ENCODE measurements around the gene NEK10.

NEK10 gene

GRCh38 chr3:27072810-27073651 is 296.2 kb downstream of the NEK10 start:
- no peak for DNase-seq (ENCODE audit: low read depth, low spot score)

GRCh38 chr3:27060336-27060735 is 308.8 kb downstream of the NEK10 start:
- no peak for DNase-seq (ENCODE audit: low read depth, low spot score)
